Measurements from ENCODE around the gene BRPF3.

BRPF3 gene

GRCh38 chr6:36229223-36229622 lies 32.7 kb downstream of the BRPF3 start:
- DNase-seq (ENCODE audit: low read depth in 2 of 2) = no peak

- no peak for DNase-seq (ENCODE audit: low read depth in 2 of 2)
These were observed 33.8 kb downstream of the BRPF3 start for GRCh38 chr6:36230371-36230770.

- no peak for DNase-seq (ENCODE audit: low read depth in 2 of 2)
These were observed 35.6 kb downstream of the BRPF3 start for GRCh38 chr6:36232172-36232571.

- no peak for DNase-seq (ENCODE audit: low read depth in 2 of 2)
These were observed 38.8 kb downstream of the BRPF3 start for GRCh38 chr6:36235309-36235708.

- DNase-seq (ENCODE audit: low read depth in 2 of 2) = no peak
These were observed 39.3 kb downstream of the BRPF3 start for GRCh38 chr6:36235862-36236261.

GRCh38 chr6:36239774-36240173 lies 43.2 kb downstream of the BRPF3 start:
- DNase-seq (ENCODE audit: low read depth in 2 of 2) = no peak

GRCh38 chr6:36241728-36242127 lies 45.2 kb downstream of the BRPF3 start:
- DNase-seq (ENCODE audit: low read depth in 2 of 2) = no peak

- DNase-seq (ENCODE audit: low read depth in 2 of 2) = no peak
These were observed 45.6 kb downstream of the BRPF3 start for GRCh38 chr6:36242161-36242560.

- DNase-seq (ENCODE audit: low read depth in 2 of 2) = no peak
These were observed 46.1 kb downstream of the BRPF3 start for GRCh38 chr6:36242626-36243025.

GRCh38 chr6:36243562-36244212 lies 47.1 kb downstream of the BRPF3 start:
- no peak for DNase-seq (ENCODE audit: low read depth in 2 of 2)

GRCh38 chr6:36244641-36245280 lies 48.2 kb downstream of the BRPF3 start:
- DNase-seq (ENCODE audit: low read depth in 2 of 2) = no peak

- DNase-seq (ENCODE audit: low read depth in 2 of 2) = no peak
These were observed 49.1 kb downstream of the BRPF3 start for GRCh38 chr6:36245572-36246061.

- DNase-seq (ENCODE audit: low read depth in 2 of 2) = no peak
These were observed 50.1 kb downstream of the BRPF3 start for GRCh38 chr6:36246506-36247268.

- DNase-seq (ENCODE audit: low read depth in 2 of 2) = no peak
These were observed 51.1 kb downstream of the BRPF3 start for GRCh38 chr6:36247693-36248092.

GRCh38 chr6:36248980-36249379 lies 52.4 kb downstream of the BRPF3 start:
- DNase-seq (ENCODE audit: low read depth in 2 of 2) = no peak

- DNase-seq (ENCODE audit: low read depth in 2 of 2) = no peak
These were observed 53.0 kb downstream of the BRPF3 start for GRCh38 chr6:36249536-36249935.

- no peak for DNase-seq (ENCODE audit: low read depth in 2 of 2)
These were observed 55.5 kb downstream of the BRPF3 start for GRCh38 chr6:36252005-36252404.

- DNase-seq (ENCODE audit: low read depth in 2 of 2) = no peak
These were observed 67.0 kb downstream of the BRPF3 start for GRCh38 chr6:36263390-36264000.

GRCh38 chr6:36265744-36266143 lies 69.2 kb downstream of the BRPF3 start:
- no peak for DNase-seq (ENCODE audit: low read depth in 2 of 2)

- DNase-seq (ENCODE audit: low read depth in 2 of 2) = no peak
These were observed 70.5 kb downstream of the BRPF3 start for GRCh38 chr6:36266913-36267644.

GRCh38 chr6:36267731-36268477 lies 71.4 kb downstream of the BRPF3 start:
- no peak for DNase-seq (ENCODE audit: low read depth in 2 of 2)

All from activated CD8-positive, alpha-beta memory T cell treated with anti-CD3 and anti-CD28 coated beads for 4 hours (primary cell).